ENCODE measurements around the gene IMPDH1. TPM values are rescaled to one million over a fixed set of nuclear protein-coding genes. Genes with fewer than 3 reads are reported as not detected.

The IMPDH1 gene
- total RNA-seq, 1 experiment from 2014 or later = 114 TPM

GRCh38 chr7:128383776-128384175 lies 26.0 kb downstream of the IMPDH1 start:
- H3K4me3 ChIP-seq (ENCODE audit: low read depth in 2 of 2, low read length in 2 of 2) = no peak overlapping the region
- no TSS peak for BruUV-seq (replicated peaks)
- H3K27ac ChIP-seq (ENCODE audit: low read length) = no peak overlapping the region
- ATAC-seq (no peak), DNase-seq (ENCODE audit: low read depth, low spot score) (no peak)
- ChIA-PET POLR2A (no interaction called here), CTCF (interaction anchor here (1.6 kb wide), 1 partner anchor 37 kb away, joined by 5 read pairs; no protein-coding TSS in a partner anchor)
- no peaks in the 10 kb centered on the region for H3K4me1 ChIP-seq (ENCODE audit: control insufficient read depth, insufficient read depth, low read length)
- in situ Hi-C loops (cut with HindIII; ENCODE audit: low pct_unique_long_range_greater_than_20kb, low sequenced_read_pairs) = no loop called here
- no peaks in the 10 kb centered on the region for H3K36me3 ChIP-seq (ENCODE audit: control insufficient read depth, insufficient read depth, low read length)
- H3K27me3 ChIP-seq (ENCODE audit: control insufficient read depth, insufficient read depth, low read length) = no peaks in the 10 kb centered on the region
- TF ChIP-seq CTCF (IDR thresholded peaks at IDR 0.05) = no peak
- no peak for TF ChIP-seq TCF7L2 (IDR thresholded peaks at IDR 0.05; ENCODE audit: low read depth, low read length)
- no peak for TF ChIP-seq REST (IDR thresholded peaks at IDR 0.05; ENCODE audit: insufficient read depth in 1 of 2, low read depth in 2 of 2, low read length in 1 of 2)
- TF ChIP-seq SIN3A (IDR thresholded peaks at IDR 0.05; ENCODE audit: borderline replicate concordance, insufficient read depth, low read depth, low read length) = no peak
- TF ChIP-seq POLR2AphosphoS5 (IDR thresholded peaks at IDR 0.05; ENCODE audit: low read depth, low read length) = no peak
- intact Hi-C loops (cut with micrococcal nuclease; ENCODE audit: unreplicated experiment) = no loop called here
- H3K9me3 ChIP-seq (ENCODE audit: control insufficient read depth, insufficient read depth, low read depth, low read length) = no peaks in the 10 kb centered on the region

- peak; percentile 87 for TF ChIP-seq CTCF (IDR thresholded peaks at IDR 0.05)
- TF ChIP-seq TCF7L2 (IDR thresholded peaks at IDR 0.05; ENCODE audit: low read depth, low read length) = no peak
- ChIA-PET POLR2A (no interaction called here), CTCF (interaction anchor here (1.0 kb wide), 1 partner anchor 34 kb away, joined by 4 read pairs; no protein-coding TSS in a partner anchor)
- Histone ChIP-seq H3K4me3 (ENCODE audit: low read depth in 2 of 2, low read length in 2 of 2) (no peak overlapping the region), H3K36me3 (ENCODE audit: control insufficient read depth, insufficient read depth, low read length) (no peaks in the 10 kb centered on the region), H3K9me3 (ENCODE audit: control insufficient read depth, insufficient read depth, low read depth, low read length) (no peaks in the 10 kb centered on the region), H3K27me3 (ENCODE audit: control insufficient read depth, insufficient read depth, low read length) (no peaks in the 10 kb centered on the region), H3K27ac (ENCODE audit: low read length) (no peak overlapping the region), H3K4me1 (ENCODE audit: control insufficient read depth, insufficient read depth, low read length) (no peaks in the 10 kb centered on the region)
- intact Hi-C loops (cut with micrococcal nuclease; ENCODE audit: unreplicated experiment) = no loop called here
- BruUV-seq (replicated peaks) = no TSS peak
- DNase-seq (ENCODE audit: low read depth, low spot score) (no peak), ATAC-seq (peak; percentile 47; the same call in 1 of the 2 replicates)
- in situ Hi-C loops (cut with HindIII; ENCODE audit: low pct_unique_long_range_greater_than_20kb, low sequenced_read_pairs) = no loop called here
These were observed 28.5 kb downstream of the IMPDH1 start for GRCh38 chr7:128381161-128381821.

All from Panc1 (cell line).